Large intestine (tissue), 3 donors: ENCODE data around the gene SHROOM3. TPM values are rescaled to one million over a fixed set of nuclear protein-coding genes. Genes with fewer than 3 reads are reported as not detected.

ENCODE experiments used
- DNase-seq, 2 donors: peaks; one replicate each; pipeline versions ENCODE4 v3.0.0 to v3.0.0-alpha.2; 2013
- H3K27ac ChIP-seq: one replicate; pipeline ENCODE4 v1.5.1; 2013; ENCODE audit warnings: low read length
- H3K27me3 ChIP-seq: 2 replicates; pipeline ENCODE4 v1.6.1; 2013; ENCODE audit warnings: low read length; ENCODE audit not compliant: control insufficient read depth, insufficient read depth
- H3K36me3 ChIP-seq: 2 replicates; pipeline ENCODE4 v1.6.1; 2013; ENCODE audit warnings: low read length; ENCODE audit not compliant: control insufficient read depth, insufficient read depth
- H3K4me1 ChIP-seq: one replicate; pipeline ENCODE4 v1.6.1; 2013; ENCODE audit warnings: low read length; ENCODE audit not compliant: control insufficient read depth, insufficient read depth
- H3K4me3 ChIP-seq: one replicate; pipeline ENCODE4 v1.5.1; 2013; ENCODE audit warnings: low read length
- H3K9me3 ChIP-seq: one replicate; pipeline ENCODE4 v1.6.1; 2013; ENCODE audit warnings: mild to moderate bottlenecking, low read depth, low read length, moderate library complexity; ENCODE audit not compliant: control insufficient read depth
- WGBS: methylation state at CpG from one replicate; pipeline ENCODE4 v1.1.5; 2013; ENCODE audit warnings: low lambda C conversion rate; ENCODE audit not compliant: insufficient coverage; 5-methylcytosine and 5-hydroxymethylcytosine counted together
- polyA plus RNA-seq: library from polyadenylated mRNA; unstranded; fragments of 120-200 nt; gene quantifications from one replicate; pipeline ENCODE4 v1.2.1, GENCODE V29; 2013

SHROOM3 gene
- polyA plus RNA-seq, 1 donor = 27.8 TPM

DNA sequence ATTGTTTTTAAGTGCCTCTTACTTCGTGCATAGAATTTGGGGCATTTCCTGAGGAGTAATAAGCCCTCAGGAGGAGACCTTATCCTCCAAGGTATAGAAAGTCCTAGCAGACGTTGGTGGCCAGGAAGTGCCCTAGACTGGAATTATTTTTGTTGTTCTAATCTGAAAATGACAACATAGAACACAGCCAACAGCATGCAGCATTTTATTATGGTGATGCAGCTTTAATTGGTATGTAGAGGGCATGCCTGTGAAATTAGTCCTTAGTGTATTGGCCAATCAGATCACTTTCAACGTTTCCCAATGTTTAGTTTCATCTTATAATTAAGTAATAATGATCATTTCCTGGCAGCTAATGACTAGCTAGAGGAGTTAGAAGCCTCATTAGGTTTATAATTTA, 199.2 kb downstream of the SHROOM3 start:
- Histone ChIP-seq H3K36me3 (peaks cover 17% of the 10 kb centered on the region), H3K4me3 (no peak overlapping the region), H3K27me3 (no peaks in the 10 kb centered on the region), H3K27ac (no peak overlapping the region), H3K4me1 (no peaks in the 10 kb centered on the region), H3K9me3 (no peaks in the 10 kb centered on the region)
- DNase-seq = no peak
- 90% methylated on average over 2 of the region's 3 CpGs for WGBS

DNA sequence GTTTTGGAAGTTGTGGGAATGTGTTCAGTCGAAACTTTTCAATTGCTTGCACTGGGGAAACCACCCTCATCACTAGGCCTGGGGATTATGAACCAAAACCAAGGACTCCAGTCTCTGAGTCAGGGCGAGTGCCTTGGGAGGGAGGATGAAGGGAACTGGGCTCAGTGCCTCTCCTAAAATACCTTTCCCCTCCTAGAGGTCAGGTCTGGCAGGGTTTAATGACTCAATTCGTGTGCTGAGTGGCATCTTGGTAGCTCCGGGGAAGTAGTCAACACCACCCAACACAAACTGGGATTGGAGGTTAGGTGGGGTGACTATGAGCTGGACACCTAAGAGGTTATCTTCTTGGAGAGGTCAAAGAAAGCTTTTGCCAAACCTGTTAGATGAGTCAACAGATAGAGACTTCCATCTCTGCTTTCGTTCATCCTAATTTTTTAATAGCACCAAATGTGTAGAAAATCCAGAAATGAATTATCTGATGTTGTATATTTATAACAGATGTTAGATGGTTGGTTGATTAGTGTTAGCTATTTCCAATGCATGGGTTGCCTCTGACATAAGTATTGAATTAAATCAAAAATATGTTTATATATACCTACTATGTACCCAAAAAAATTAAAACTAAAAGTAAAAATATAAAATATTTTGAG, 202.8 kb downstream of the SHROOM3 start:
- no peaks in the 10 kb centered on the region for H3K27me3 ChIP-seq
- H3K4me3 ChIP-seq = no peak overlapping the region
- H3K36me3 ChIP-seq = peaks cover 13% of the 10 kb centered on the region
- WGBS = no CpG with 5 or more reads among the region's 5 CpGs
- no peaks in the 10 kb centered on the region for H3K9me3 ChIP-seq
- no peaks in the 10 kb centered on the region for H3K4me1 ChIP-seq
- no peak overlapping the region for H3K27ac ChIP-seq
- no peak for DNase-seq

DNA sequence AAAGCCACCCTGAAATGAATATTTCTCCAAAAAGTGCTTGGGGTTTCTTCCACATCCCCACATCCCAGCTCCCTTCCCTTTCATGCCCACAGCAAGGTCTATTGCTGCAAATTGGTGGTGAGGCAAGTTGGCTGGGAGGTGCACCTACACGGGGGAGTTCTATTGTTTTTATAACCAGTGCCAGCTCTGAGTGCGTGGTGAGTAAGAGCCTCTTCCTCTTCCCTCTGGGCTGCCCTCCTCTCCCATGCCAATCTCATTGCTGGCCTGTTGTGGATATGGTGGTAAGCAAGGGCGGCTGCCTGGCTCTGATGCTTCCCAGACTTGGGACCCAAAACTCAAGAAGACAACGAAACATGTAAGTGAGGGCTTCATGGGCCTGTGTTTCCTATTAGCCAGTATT, 204.3 kb downstream of the SHROOM3 start:
- no peak for DNase-seq
- WGBS = no CpG with 5 or more reads among the region's 4 CpGs
- Histone ChIP-seq H3K27me3 (no peaks in the 10 kb centered on the region), H3K36me3 (peaks cover 13% of the 10 kb centered on the region), H3K4me1 (no peaks in the 10 kb centered on the region), H3K27ac (no peak overlapping the region), H3K9me3 (no peaks in the 10 kb centered on the region), H3K4me3 (no peak overlapping the region)

DNA sequence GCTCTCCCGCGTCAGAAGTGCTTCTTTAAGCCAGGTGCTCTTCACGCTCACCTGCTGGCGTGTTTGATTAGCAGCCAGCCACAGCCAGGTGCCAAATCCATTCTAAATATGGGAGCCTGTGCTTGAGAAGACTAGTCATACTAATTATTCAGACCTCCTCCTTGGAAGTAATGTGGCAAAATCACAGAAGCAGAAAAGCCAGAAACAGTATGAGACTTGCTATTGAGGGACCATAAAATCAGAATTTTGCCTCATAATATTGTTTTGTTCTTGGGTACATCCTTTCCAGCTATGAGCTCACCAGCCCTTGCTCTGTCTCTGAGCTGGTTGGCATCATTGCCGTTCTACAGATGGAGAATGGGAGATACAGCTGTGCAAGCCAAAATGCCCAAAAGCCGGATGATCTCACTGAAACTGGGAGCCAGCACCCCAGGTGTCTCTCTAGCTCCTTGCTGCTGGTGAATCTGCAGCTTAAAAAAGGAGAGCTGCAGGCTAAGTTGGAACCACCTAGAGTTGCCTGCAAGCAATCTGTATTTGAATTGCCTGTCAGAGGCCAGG, 205.4 kb downstream of the SHROOM3 start:
- no peak for DNase-seq
- Histone ChIP-seq H3K36me3 (peaks cover 13% of the 10 kb centered on the region), H3K27me3 (no peaks in the 10 kb centered on the region), H3K4me3 (no peak overlapping the region), H3K4me1 (peaks cover 4% of the 10 kb centered on the region), H3K27ac (no peak overlapping the region), H3K9me3 (no peaks in the 10 kb centered on the region)
- WGBS = no CpG with 5 or more reads among the region's 6 CpGs

DNA sequence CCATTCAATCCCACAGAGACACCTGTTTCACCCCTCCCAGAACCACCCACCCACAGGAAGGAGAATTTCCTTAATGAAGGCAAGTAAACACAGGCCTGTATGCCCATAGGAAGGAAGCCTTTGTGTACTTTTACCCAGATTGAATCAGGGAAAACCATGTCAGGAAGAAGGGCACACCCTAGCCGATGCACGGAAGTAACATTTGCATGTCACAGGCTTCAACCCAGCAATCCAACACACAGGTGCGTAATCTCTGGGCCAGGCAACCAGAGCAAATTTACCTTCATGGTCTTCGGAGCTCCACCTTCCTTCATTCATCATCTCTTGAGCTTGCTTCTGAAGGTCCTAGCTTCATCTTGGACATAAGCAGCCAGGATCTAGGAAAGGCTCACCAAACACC, 206.3 kb downstream of the SHROOM3 start:
- Histone ChIP-seq H3K36me3 (peaks cover 13% of the 10 kb centered on the region), H3K27ac (no peak overlapping the region), H3K27me3 (no peaks in the 10 kb centered on the region), H3K4me3 (no peak overlapping the region), H3K4me1 (peaks cover 4% of the 10 kb centered on the region), H3K9me3 (no peaks in the 10 kb centered on the region)
- no CpG with 5 or more reads among the region's 4 CpGs for WGBS
- DNase-seq = no peak

DNA sequence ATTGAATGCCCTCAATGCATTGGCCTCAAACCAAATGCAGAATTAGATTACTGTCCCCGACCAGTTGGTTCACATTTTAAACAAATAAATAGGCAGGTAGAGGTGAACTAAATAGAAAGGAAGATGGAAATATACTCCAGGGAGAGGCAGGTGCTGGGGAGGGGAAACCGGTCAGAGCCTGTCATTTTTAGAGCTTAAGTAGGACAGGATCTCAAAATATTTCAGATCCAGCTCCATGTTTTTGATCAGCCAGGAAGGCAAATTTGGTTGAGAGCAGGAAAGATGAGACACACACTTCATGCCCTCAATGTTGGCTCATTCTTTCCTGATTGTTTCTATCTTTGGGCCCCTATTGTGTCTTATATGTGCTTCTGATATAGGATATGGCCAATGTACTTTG, 206.7 kb downstream of the SHROOM3 start:
- H3K9me3 ChIP-seq = no peaks in the 10 kb centered on the region
- 100% methylated on average over 1 of the region's 2 CpGs for WGBS
- H3K4me3 ChIP-seq = no peak overlapping the region
- H3K4me1 ChIP-seq = peaks cover 4% of the 10 kb centered on the region
- H3K27me3 ChIP-seq = no peaks in the 10 kb centered on the region
- no peak for DNase-seq
- peaks cover 10% of the 10 kb centered on the region for H3K36me3 ChIP-seq
- no peak overlapping the region for H3K27ac ChIP-seq

DNA sequence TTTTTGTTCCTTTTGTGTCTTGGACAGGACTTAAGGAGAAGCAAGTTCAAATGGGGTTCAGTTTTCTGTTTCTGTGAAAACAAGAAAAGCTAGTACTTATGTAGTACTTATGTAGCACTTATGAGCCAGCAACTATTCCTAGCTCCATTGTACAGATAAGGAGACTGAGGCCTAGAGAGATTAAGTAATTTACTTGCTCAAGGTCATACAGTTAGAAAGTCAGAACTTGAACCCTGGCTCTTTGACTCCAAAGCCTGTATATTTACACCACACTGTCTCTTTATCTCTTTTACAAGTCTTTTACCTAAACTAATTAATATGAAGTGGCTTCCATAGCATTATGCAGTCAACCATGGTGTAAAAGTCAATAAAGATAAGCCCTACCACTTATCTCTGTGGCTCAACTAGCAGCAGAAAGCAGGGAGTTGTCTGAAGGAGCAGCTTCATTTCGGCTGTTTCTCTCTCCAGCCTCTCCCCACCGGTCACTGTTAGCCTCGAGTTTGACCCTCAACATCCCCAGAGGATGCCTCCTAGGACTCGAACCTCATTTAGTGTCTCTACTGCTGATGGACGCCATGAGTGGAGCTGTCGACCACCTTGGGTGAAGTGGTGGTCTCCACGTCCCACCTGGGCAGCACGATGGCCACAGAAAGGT, 209.9 kb downstream of the SHROOM3 start:
- Histone ChIP-seq H3K9me3 (no peaks in the 10 kb centered on the region), H3K4me3 (no peak overlapping the region), H3K4me1 (peaks cover 4% of the 10 kb centered on the region), H3K27me3 (no peaks in the 10 kb centered on the region), H3K27ac (no peak overlapping the region), H3K36me3 (no peaks in the 10 kb centered on the region)
- WGBS = no CpG with 5 or more reads among the region's 8 CpGs
- no peak for DNase-seq

DNA sequence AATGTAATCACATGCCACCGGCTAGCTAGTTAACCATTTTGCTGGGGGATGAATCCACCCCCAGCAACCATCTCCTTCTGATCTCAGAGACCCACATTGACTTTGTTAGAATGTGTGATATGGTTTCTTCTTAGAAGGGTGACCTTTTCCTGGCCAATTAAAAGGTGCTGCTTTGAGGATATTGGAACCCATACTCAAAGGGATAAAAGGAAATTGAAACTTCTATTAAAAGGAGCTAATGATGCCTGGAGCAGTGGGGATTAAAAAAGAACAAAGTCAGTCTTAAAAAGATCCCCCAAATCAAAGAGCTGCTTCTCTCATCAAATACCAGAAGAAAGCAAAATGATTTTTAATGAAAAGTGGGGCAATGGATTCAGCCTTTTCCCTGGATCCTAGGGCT, 214.1 kb downstream of the SHROOM3 start:
- Histone ChIP-seq H3K4me1 (peaks cover 4% of the 10 kb centered on the region), H3K4me3 (no peak overlapping the region), H3K36me3 (no peaks in the 10 kb centered on the region), H3K27ac (no peak overlapping the region), H3K27me3 (no peaks in the 10 kb centered on the region), H3K9me3 (no peaks in the 10 kb centered on the region)
- no peak for DNase-seq
- no CpG with 5 or more reads among the region's 1 CpG for WGBS

DNA sequence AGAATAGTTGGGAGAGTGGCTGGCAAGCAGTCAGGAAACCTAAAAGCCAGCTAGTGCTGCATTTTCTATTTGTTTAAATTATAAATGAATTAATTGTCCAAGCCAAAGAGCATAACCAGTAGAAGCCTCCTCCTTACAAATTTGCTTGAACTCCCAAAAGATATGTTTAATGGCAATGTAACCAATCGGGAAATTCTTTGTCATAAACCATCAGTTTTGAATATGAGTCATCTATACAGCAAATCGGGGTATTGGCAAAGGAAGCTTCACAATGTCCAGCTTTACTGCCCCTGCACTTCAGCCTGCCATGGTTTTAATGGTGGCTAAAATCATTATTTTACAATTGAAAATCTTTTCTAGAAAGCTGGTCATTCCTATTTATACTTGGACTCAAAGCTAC, 216.6 kb downstream of the SHROOM3 start:
- no peaks in the 10 kb centered on the region for H3K4me1 ChIP-seq
- no peaks in the 10 kb centered on the region for H3K27me3 ChIP-seq
- H3K27ac ChIP-seq = no peak overlapping the region
- DNase-seq = no peak
- H3K4me3 ChIP-seq = no peak overlapping the region
- H3K9me3 ChIP-seq = no peaks in the 10 kb centered on the region
- H3K36me3 ChIP-seq = no peaks in the 10 kb centered on the region
- WGBS = no CpG with 5 or more reads among the region's 2 CpGs

DNA sequence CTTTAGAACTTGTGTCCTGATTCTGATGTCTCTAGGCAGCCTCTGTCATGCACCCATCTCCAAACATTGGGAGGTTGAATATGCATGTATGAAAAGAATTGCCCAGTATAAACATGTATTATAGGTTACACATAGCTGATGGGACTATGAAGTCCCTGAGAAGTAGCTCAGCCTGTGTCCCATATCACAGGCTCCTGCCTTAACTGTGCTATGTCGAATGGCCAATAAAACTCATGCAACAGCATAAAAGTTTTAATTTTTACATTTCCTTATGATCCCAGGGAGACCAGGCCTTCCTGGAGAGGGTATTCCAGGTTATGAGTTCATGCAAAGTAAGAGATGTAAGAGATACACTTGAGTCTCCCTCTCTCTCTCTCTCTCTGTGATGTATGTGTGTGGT, 217.4 kb downstream of the SHROOM3 start:
- no peak for DNase-seq
- Histone ChIP-seq H3K9me3 (no peaks in the 10 kb centered on the region), H3K4me1 (no peaks in the 10 kb centered on the region), H3K27ac (no peak overlapping the region), H3K4me3 (no peak overlapping the region), H3K36me3 (no peaks in the 10 kb centered on the region), H3K27me3 (no peaks in the 10 kb centered on the region)
- WGBS = no CpG with 5 or more reads among the region's 1 CpG

DNA sequence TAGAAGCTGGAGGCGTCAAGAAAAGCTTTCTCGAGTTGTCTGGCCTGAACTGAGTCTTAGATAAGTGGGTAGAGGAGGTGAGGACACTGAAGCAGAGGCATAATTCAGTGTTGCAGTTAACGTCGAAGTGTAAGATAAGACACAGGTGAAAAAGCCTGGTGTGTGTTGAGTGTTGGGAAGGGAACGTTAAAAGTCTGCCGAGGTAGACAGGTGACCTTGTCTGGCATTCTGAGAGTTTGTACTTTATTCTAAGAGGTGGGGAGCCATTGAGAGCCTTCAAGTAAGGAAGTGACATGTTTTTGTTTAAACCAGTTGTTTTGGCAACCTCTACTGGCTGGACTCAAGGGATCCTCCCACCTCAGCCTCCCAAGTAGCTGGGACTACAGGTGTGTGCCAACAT, 219.1 kb downstream of the SHROOM3 start:
- 20% methylated on average over 2 of the region's 6 CpGs for WGBS
- Histone ChIP-seq H3K4me3 (no peak overlapping the region), H3K9me3 (no peaks in the 10 kb centered on the region), H3K27ac (no peak overlapping the region), H3K36me3 (no peaks in the 10 kb centered on the region), H3K27me3 (no peaks in the 10 kb centered on the region), H3K4me1 (no peaks in the 10 kb centered on the region)
- no peak for DNase-seq
